Glutamatergic neuron (in vitro differentiated cells): ENCODE results near the gene KIAA1671. TPM values are rescaled to one million over a fixed set of nuclear protein-coding genes. Genes with fewer than 3 reads are reported as not detected.
A peak's percentile ranks its signal among the peaks of the same experiment; 100 is the strongest.

Experiments used
- DNase-seq: peaks from one replicate; pipeline ENCODE4 v3.0.0; 2022
- H3K27ac Mint-ChIP-seq: one replicate; pipeline ENCODE4 v1.8.0; 2020; ENCODE audit warnings: mild to moderate bottlenecking, mixed read lengths, inconsistent platforms; ENCODE audit not compliant: unreplicated experiment
- H3K27me3 Mint-ChIP-seq: one replicate; pipeline ENCODE4 v1.8.0; 2020; ENCODE audit warnings: mild to moderate bottlenecking, moderate library complexity, mixed read lengths, inconsistent platforms; ENCODE audit not compliant: unreplicated experiment
- H3K36me3 Mint-ChIP-seq: one replicate; pipeline ENCODE4 v1.8.0; 2020; ENCODE audit warnings: mild to moderate bottlenecking, mixed read lengths, inconsistent platforms; ENCODE audit not compliant: unreplicated experiment
- H3K4me1 Mint-ChIP-seq: one replicate; pipeline ENCODE4 v1.8.0; 2020; ENCODE audit warnings: mild to moderate bottlenecking, low read depth, mixed read lengths, inconsistent platforms; ENCODE audit not compliant: unreplicated experiment
- H3K4me3 Mint-ChIP-seq: one replicate; pipeline ENCODE4 v1.8.0; 2020; ENCODE audit warnings: mild to moderate bottlenecking, mixed read lengths, inconsistent platforms; ENCODE audit not compliant: unreplicated experiment
- H3K9me3 Mint-ChIP-seq: one replicate; pipeline ENCODE4 v1.8.0; 2020; ENCODE audit warnings: mild to moderate bottlenecking, moderate library complexity, mixed read lengths, inconsistent platforms; ENCODE audit not compliant: unreplicated experiment
- CTCF ChIP-seq: fragments of 200-600 bp; sonication (generic); IDR thresholded peaks from one replicate; pipeline ENCODE4 v1.5.0; 2021; ENCODE audit not compliant: partially characterized antibody, unreplicated experiment
- total RNA-seq: library from RNA; stranded (reverse); fragmentation: NEBNext Ultra II Directional; extraction: Animal tissue kit (Norgen Biotek cat#: 25700); gene quantifications from one replicate; pipeline ENCODE4 v1.2.1, GENCODE V29; 2021; ENCODE audit not compliant: unreplicated experiment

KIAA1671 gene
- total RNA-seq, 1 donor from 2014 or later = 15.3 TPM

- Mint-ChIP-seq H3K9me3 (no peaks in the 10 kb centered on the region), H3K27ac (no peak overlapping the region), H3K36me3 (no peaks in the 10 kb centered on the region), H3K27me3 (no peaks in the 10 kb centered on the region), H3K4me1 (peaks cover 3% of the 10 kb centered on the region), H3K4me3 (no peak overlapping the region)
- no peak for DNase-seq
- no peak for TF ChIP-seq CTCF
These were observed 99.6 kb downstream of the KIAA1671 start for GRCh38 chr22:25051983-25052710.

GRCh38 chr22:25053153-25053805, 100.8 kb downstream of the KIAA1671 start:
- H3K9me3 Mint-ChIP-seq = no peaks in the 10 kb centered on the region
- H3K27ac Mint-ChIP-seq = no peak overlapping the region
- no peak for TF ChIP-seq CTCF
- H3K4me3 Mint-ChIP-seq = no peak overlapping the region
- H3K4me1 Mint-ChIP-seq = no peaks in the 10 kb centered on the region
- H3K36me3 Mint-ChIP-seq = no peaks in the 10 kb centered on the region
- no peak for DNase-seq
- peaks cover under 1% of the 10 kb centered on the region for H3K27me3 Mint-ChIP-seq

DNA sequence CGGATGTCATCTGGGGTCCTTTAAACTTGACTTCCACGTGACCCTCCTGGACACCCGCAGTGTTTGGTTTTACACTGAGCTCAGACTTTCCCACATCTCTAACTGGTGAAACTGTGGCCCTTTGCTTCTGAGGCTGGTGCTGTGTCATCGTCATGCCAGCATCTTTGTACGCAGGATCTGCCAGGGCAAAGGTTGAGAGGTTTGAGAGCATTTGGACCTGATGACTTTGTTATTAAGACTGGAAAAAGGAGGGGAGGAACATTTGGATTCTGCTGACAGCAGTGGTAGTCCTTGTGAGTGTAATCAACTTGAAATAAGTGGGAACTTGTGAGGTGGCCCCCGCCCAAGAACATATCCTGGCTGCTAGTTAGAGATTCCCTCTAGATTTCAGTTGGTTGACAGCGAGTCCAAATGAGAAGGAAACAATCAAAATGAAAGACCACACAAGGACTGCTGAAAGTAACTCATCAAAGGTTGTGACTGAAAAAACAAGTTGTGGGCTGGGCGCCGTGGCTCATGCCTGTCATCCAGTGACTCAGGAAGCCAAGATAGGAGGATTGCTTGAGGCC, 102.5 kb downstream of the KIAA1671 start:
- no peak for DNase-seq
- Mint-ChIP-seq H3K36me3 (no peaks in the 10 kb centered on the region), H3K4me1 (no peaks in the 10 kb centered on the region), H3K27me3 (peaks cover 2% of the 10 kb centered on the region), H3K27ac (no peak overlapping the region), H3K4me3 (no peak overlapping the region), H3K9me3 (no peaks in the 10 kb centered on the region)
- no peak for TF ChIP-seq CTCF

- peaks cover 5% of the 10 kb centered on the region for H3K4me1 Mint-ChIP-seq
- H3K9me3 Mint-ChIP-seq = no peaks in the 10 kb centered on the region
- H3K4me3 Mint-ChIP-seq = no peak overlapping the region
- peak; percentile 91 for TF ChIP-seq CTCF
- peaks cover 2% of the 10 kb centered on the region for H3K27me3 Mint-ChIP-seq
- peak; percentile 93 for DNase-seq
- H3K27ac Mint-ChIP-seq = no peak overlapping the region
- no peaks in the 10 kb centered on the region for H3K36me3 Mint-ChIP-seq
These were observed 104.7 kb downstream of the KIAA1671 start for GRCh38 chr22:25057013-25057881.
